GM12878 (cell line): ENCODE results near the gene KRTAP2-4. TPM values are rescaled to one million over a fixed set of nuclear protein-coding genes. Genes with fewer than 3 reads are reported as not detected.

ENCODE experiments used
- ATAC-seq: fragments of 200-7000 bp; cut with Tn5 transposase; 3 replicates; pipeline ENCODE4 v1.9.1; 2020; ENCODE audit warnings: mild to moderate bottlenecking, moderate library complexity
- BruUV-seq: library from RNA; stranded (reverse); fragments of 400-500 nt; replicated peaks from 2 replicates; lab custom pipeline; 2021; lab: Mats Ljungman, UMichigan
- CTCF ChIA-PET: fragments of 300-600 bp; sonication (Branson Sonifier 250); formaldehyde crosslinking; extraction: SDS; loops from one replicate; lab custom pipeline; 2021; ENCODE audit warnings: inconsistent platforms; lab: Yijun Ruan, JAX
- POLR2A ChIA-PET: fragments of 350-600 bp; formaldehyde crosslinking; extraction: SDS; loops from one replicate; lab custom pipeline; 2021; ENCODE audit warnings: inconsistent platforms; lab: Charles Lee
- RAD21 ChIA-PET: fragments of 300-600 bp; sonication (Branson Sonifier 250); formaldehyde crosslinking; loops from one replicate; lab custom pipeline; 2023; ENCODE audit warnings: antibody characterized with exemption; ENCODE audit not compliant: unreplicated experiment; lab: Charles Lee
- SMC1A ChIA-PET: fragments of 300-600 bp; sonication (Branson Sonifier 250); formaldehyde crosslinking; loops from one replicate; lab custom pipeline; 2023; ENCODE audit not compliant: unreplicated experiment, uncharacterized antibody; lab: Charles Lee
- DNase-seq: peaks from one replicate; pipeline ENCODE4 v3.0.0-alpha.2; 2011; ENCODE audit warnings: low read depth, low spot score
- FAIRE-seq: peaks from 3 replicates; lab custom pipeline; 2011; peaks lifted over from hg19 to GRCh38; lab: Jason Lieb, UNC
- H2AFZ ChIP-seq: 2 replicates; pipeline ENCODE4 v1.6.0; 2011; ENCODE audit warnings: low read depth, low read length, control low read depth; ENCODE audit not compliant: control insufficient read depth
- H3K27ac ChIP-seq: 2 replicates; pipeline ENCODE4 v1.5.1; 2011; ENCODE audit warnings: control low read depth; ENCODE audit not compliant: control insufficient read depth, insufficient read depth
- H3K27me3 ChIP-seq, 2 experiments: replicated peaks in 1 of 2; 2 replicates each; pipeline versions ENCODE4 v1.6.0 to v1.6.1; 2011; ENCODE audit warnings: low read length in 1 of 2; ENCODE audit not compliant: control insufficient read depth in 2 of 2, insufficient read depth in 2 of 2
- H3K36me3 ChIP-seq, 2 experiments: 2 replicates each; pipeline ENCODE4 v1.5.1; 2011; ENCODE audit warnings: low read length in 1 of 2; ENCODE audit not compliant: control insufficient read depth in 2 of 2, insufficient read depth in 2 of 2
- H3K4me1 ChIP-seq: 2 replicates; pipeline ENCODE4 v1.6.1; 2011; ENCODE audit warnings: mild to moderate bottlenecking, low read length, moderate library complexity, mixed read lengths; ENCODE audit not compliant: control insufficient read depth, insufficient read depth
- H3K4me2 ChIP-seq: 2 replicates; pipeline ENCODE4 v1.6.0; 2011; ENCODE audit warnings: control low read depth; ENCODE audit not compliant: control insufficient read depth, insufficient read depth
- H3K4me3 ChIP-seq: fragments of 200-600 bp; sonication (generic); 2 replicates; pipeline ENCODE4 v1.5.1; 2016
- H3K79me2 ChIP-seq: 2 replicates; pipeline ENCODE4 v1.6.0; 2011; ENCODE audit warnings: low read length; ENCODE audit not compliant: control insufficient read depth, insufficient read depth
- H3K9ac ChIP-seq: 2 replicates; pipeline ENCODE4 v1.8.0; 2011; ENCODE audit warnings: low read length, control low read depth, mixed read lengths; ENCODE audit not compliant: control insufficient read depth, insufficient read depth
- H3K9me3 ChIP-seq: replicated peaks from 3 replicates; pipeline ENCODE4 v1.5.1; 2011; ENCODE audit warnings: mild to moderate bottlenecking, low read length; ENCODE audit not compliant: control insufficient read depth, insufficient read depth
- H4K20me1 ChIP-seq: 2 replicates; pipeline ENCODE4 v1.6.0; 2011; ENCODE audit not compliant: control insufficient read depth, insufficient read depth
- ATF2 ChIP-seq: IDR thresholded peaks from 2 replicates; pipeline ENCODE4 v1.6.1; 2012; ENCODE audit warnings: low read length, inconsistent platforms
- CBFB ChIP-seq: IDR thresholded peaks from 2 replicates; pipeline ENCODE4 v1.6.1; 2016; ENCODE audit warnings: antibody characterized with exemption, low read depth
- EGR1 ChIP-seq, 2 experiments: IDR thresholded peaks; 1 replicate in 1 of 2; 2 replicates in 1 of 2; pipeline ENCODE4 v1.6.1; 2011 to 2012; ENCODE audit warnings: low read depth in 2 of 2, low read length in 2 of 2, borderline replicate concordance in 1 of 2, mild to moderate bottlenecking in 1 of 2, moderate library complexity in 1 of 2
- IRF5 ChIP-seq: fragments of 450-650 bp; IDR thresholded peaks from 2 replicates; pipeline ENCODE4 v1.6.1; 2017; ENCODE audit warnings: borderline replicate concordance
- NFIC ChIP-seq: IDR thresholded peaks from 2 replicates; pipeline ENCODE4 v1.6.1; 2012; ENCODE audit warnings: low read depth, mild to moderate bottlenecking, inconsistent platforms, low read length, moderate library complexity
- NRF1 ChIP-seq: conservative IDR thresholded peaks from 2 replicates; pipeline ENCODE4 v1.6.1; 2011; ENCODE audit warnings: mild to moderate bottlenecking, low read depth, low read length, improper control_type of control experiment
- POLR2A ChIP-seq: IDR thresholded peaks from 2 replicates; pipeline ENCODE4 v1.6.1; 2011; ENCODE audit warnings: low read depth, mild to moderate bottlenecking, low read length
- SPI1 ChIP-seq: IDR thresholded peaks from 2 replicates; pipeline ENCODE4 v1.6.1; 2011; ENCODE audit warnings: low read depth, mild to moderate bottlenecking, low read length, moderate library complexity, borderline replicate concordance; ENCODE audit not compliant: insufficient read depth
- SREBF1 ChIP-seq: IDR thresholded peaks from 2 replicates; pipeline ENCODE4 v1.6.1; 2012; ENCODE audit warnings: mild to moderate bottlenecking, low read length
- STAT1 ChIP-seq: fragments of 450-650 bp; conservative IDR thresholded peaks from 2 replicates; pipeline ENCODE4 v1.6.1; 2014; ENCODE audit warnings: antibody characterized with exemption, mild to moderate bottlenecking
- STAT3 ChIP-seq: IDR thresholded peaks from 2 replicates; pipeline ENCODE4 v1.6.1; 2011; ENCODE audit warnings: low read depth, low read length, improper control_type of control experiment
- TBL1XR1 ChIP-seq: IDR thresholded peaks from 2 replicates; pipeline ENCODE4 v1.6.1; 2012; ENCODE audit warnings: low read depth, low read length, improper control_type of control experiment
- ZBTB4 ChIP-seq: fragments of 450-650 bp; formaldehyde crosslinking; IDR thresholded peaks from 2 replicates; pipeline ENCODE4 v1.4.0; 2022; ENCODE audit warnings: mild to moderate bottlenecking, moderate library complexity
- in situ Hi-C: fragments of 300-500 bp; cut with MboI; formaldehyde crosslinking; loops from 9 replicates; pipeline ENCODE4 v1.14.3; 2018; ENCODE audit warnings: mixed read lengths
- intact Hi-C: fragments of 100-400 bp; cut with micrococcal nuclease; formaldehyde crosslinking; loops from one replicate; pipeline ENCODE4 v1.14.2; 2022; ENCODE audit not compliant: unreplicated experiment
- polyA plus RNA-seq, 11 experiments: library from polyadenylated mRNA; depleted of rRNA in 4 of 11; unstranded in 6 of 11; stranded (reverse) in 5 of 11; fragments of >200 nt; fragmentation: Nextera tagmentation in 4 of 11; fragmentation: Illumina TruSeq in 1 of 11; extraction: Ambion mirVana in 4 of 11; extraction: Trizol in 1 of 11; gene quantifications; 1 replicate in 1 of 11; 2 replicates in 10 of 11; pipeline versions ENCODE4 v1.2.1 to v1.2.3, GENCODE V29; 2011 to 2016; ENCODE audit warnings: inconsistent platforms in 2 of 11, missing spikeins in 2 of 11, low read depth in 1 of 11
- total RNA-seq, 4 experiments: library from RNA; depleted of rRNA in 3 of 4; stranded (reverse); fragments of >200 nt in 3 of 4; fragmentation: Illumina TruSeq in 1 of 4; extraction: Trizol in 1 of 4; gene quantifications; 2 replicates each; pipeline versions ENCODE4 v1.2.1 to v1.2.3, GENCODE V29; 2013 to 2021
- TF ChIP-seq, protein P1 (sequence below): fragments of 450-650 bp; IDR thresholded peaks from 2 replicates; pipeline ENCODE4 v1.6.1; 2017; ENCODE audit warnings: mild to moderate bottlenecking

KRTAP2-4 gene
- total and polyA plus RNA-seq, 10 of the 15 experiments (the other 5 are each of a cell fraction or from before 2014, with no cell fraction given): not detected

- DNase-seq (no peak), FAIRE-seq (no peak), ATAC-seq (no peak)
- Histone ChIP-seq H3K4me1 (no peaks in the 10 kb centered on the region), H2AFZ (no peak overlapping the region), H3K9me3 (no peaks in the 10 kb centered on the region), H3K4me3 (no peak overlapping the region), H3K79me2 (no peaks in the 10 kb centered on the region), H3K4me2 (no peak overlapping the region), H3K27me3 (no peaks in the 10 kb centered on the region; a peak in 1 of 4 replicates), H3K36me3 (no peaks in the 10 kb centered on the region), H4K20me1 (no peaks in the 10 kb centered on the region), H3K27ac (no peak overlapping the region), H3K9ac (no peak overlapping the region)
- SMC1A ChIA-PET: interaction anchor here (0.9 kb wide), 1 partner anchor 16 kb away, joined by 3 read pairs; no protein-coding TSS in a partner anchor
- CTCF ChIA-PET: no interaction called here
- BruUV-seq: no TSS peak
- intact Hi-C loops: no loop called here
- in situ Hi-C loops: no loop called here
- POLR2A ChIA-PET: no interaction called here
- RAD21 ChIA-PET: no interaction called here
- no peak for TF ChIP-seq ATF2
- no peak for TF ChIP-seq NRF1
- TF ChIP-seq POLR2A: no peak
- TF ChIP-seq STAT3: no peak
- no peak for TF ChIP-seq STAT1
- TF ChIP-seq CBFB: no peak
- TF ChIP-seq, protein P1, sequence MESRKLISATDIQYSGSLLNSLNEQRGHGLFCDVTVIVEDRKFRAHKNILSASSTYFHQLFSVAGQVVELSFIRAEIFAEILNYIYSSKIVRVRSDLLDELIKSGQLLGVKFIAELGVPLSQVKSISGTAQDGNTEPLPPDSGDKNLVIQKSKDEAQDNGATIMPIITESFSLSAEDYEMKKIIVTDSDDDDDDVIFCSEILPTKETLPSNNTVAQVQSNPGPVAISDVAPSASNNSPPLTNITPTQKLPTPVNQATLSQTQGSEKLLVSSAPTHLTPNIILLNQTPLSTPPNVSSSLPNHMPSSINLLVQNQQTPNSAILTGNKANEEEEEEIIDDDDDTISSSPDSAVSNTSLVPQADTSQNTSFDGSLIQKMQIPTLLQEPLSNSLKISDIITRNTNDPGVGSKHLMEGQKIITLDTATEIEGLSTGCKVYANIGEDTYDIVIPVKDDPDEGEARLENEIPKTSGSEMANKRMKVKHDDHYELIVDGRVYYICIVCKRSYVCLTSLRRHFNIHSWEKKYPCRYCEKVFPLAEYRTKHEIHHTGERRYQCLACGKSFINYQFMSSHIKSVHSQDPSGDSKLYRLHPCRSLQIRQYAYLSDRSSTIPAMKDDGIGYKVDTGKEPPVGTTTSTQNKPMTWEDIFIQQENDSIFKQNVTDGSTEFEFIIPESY: no peak
- TF ChIP-seq EGR1 (IDR thresholded peaks at IDR 0.05; ENCODE audit: borderline replicate concordance in 1 of 2, low read depth in 2 of 2, low read length in 2 of 2): no peak
- TF ChIP-seq SPI1: no peak
- no peak for TF ChIP-seq NFIC
- no peak for TF ChIP-seq TBL1XR1
- TF ChIP-seq IRF5: no peak
- TF ChIP-seq ZBTB4 (CRISPR knock-in tag): no peak
- no peak for TF ChIP-seq SREBF1
These were observed 13.1 kb downstream of the KRTAP2-4 start for GRCh38 chr17:41052566-41052965.
